Heart left ventricle (tissue), 16 donors: ENCODE data around the gene SNX30. TPM values are rescaled to one million over a fixed set of nuclear protein-coding genes. Genes with fewer than 3 reads are reported as not detected.
A peak's percentile ranks its signal among the peaks of the same experiment; 100 is the strongest.

Source experiments
- ATAC-seq, 4 donors: fragments of 200-7000 bp; cut with Tn5 transposase; one replicate each; pipeline ENCODE4 v1.9.1; 2020 to 2022; ENCODE audit warnings: moderate library complexity in 4 of 4, mild to moderate bottlenecking in 3 of 4, moderate number of reproducible peaks in 1 of 4
- DNase-seq, 5 donors: peaks; one replicate each; pipeline ENCODE4 v3.0.0-alpha.2; 2020
- H3K27ac ChIP-seq, 12 donors: fragments of 200-600 bp; sonication (generic) in 4 of 12; one replicate each; pipeline versions ENCODE4 v1.5.0 to v1.8.0; 2016 to 2022; ENCODE audit warnings: mild to moderate bottlenecking in 2 of 12
- H3K27me3 ChIP-seq, 9 donors: fragments of 200-600 bp; sonication (generic) in 2 of 9; one replicate each; pipeline versions ENCODE4 v1.5.1 to v1.8.0; 2016 to 2022; ENCODE audit warnings: mild to moderate bottlenecking in 3 of 9
- H3K36me3 ChIP-seq, 9 donors: fragments of 200-600 bp; sonication (generic) in 2 of 9; one replicate each; pipeline versions ENCODE4 v1.5.0 to v1.8.0; 2018 to 2022; ENCODE audit warnings: mild to moderate bottlenecking in 2 of 9
- H3K4me1 ChIP-seq, 12 donors: fragments of 200-600 bp; sonication (generic) in 4 of 12; one replicate each; pipeline versions ENCODE4 v1.5.0 to v1.8.0; 2016 to 2022; ENCODE audit warnings: mild to moderate bottlenecking in 3 of 12
- H3K4me3 ChIP-seq, 12 donors: fragments of 200-600 bp; sonication (generic) in 4 of 12; one replicate each; pipeline versions ENCODE4 v1.5.0 to v1.8.0; 2017 to 2022; ENCODE audit warnings: mild to moderate bottlenecking in 9 of 12, moderate library complexity in 4 of 12
- H3K9me3 ChIP-seq, 12 donors: fragments of 200-600 bp; sonication (generic) in 4 of 12; one replicate each; pipeline versions ENCODE4 v1.5.0 to v1.8.0; 2016 to 2022; ENCODE audit warnings: mild to moderate bottlenecking in 1 of 12
- CTCF ChIP-seq, 12 donors: fragments of 200-600 bp; sonication (generic) in 4 of 12; IDR thresholded peaks; one replicate each; pipeline versions ENCODE4 v1.5.0 to v1.8.0; 2018 to 2022; ENCODE audit warnings: antibody characterized with exemption in 12 of 12, mild to moderate bottlenecking in 5 of 12
- POLR2A ChIP-seq, 2 donors: fragments of 450-650 bp; IDR thresholded peaks; one replicate each; pipeline ENCODE4 v1.6.1; 2017; ENCODE audit warnings: antibody characterized with exemption in 2 of 2, mild to moderate bottlenecking in 2 of 2, moderate library complexity in 2 of 2
- WGBS, 4 donors: extraction: QIAGEN DNeasy Blood & Tissue Kit in 2 of 4; methylation state at CpG; one replicate each; pipeline versions ENCODE4 v1.1.5 to v1.1.7; 2013 to 2018; 5-methylcytosine and 5-hydroxymethylcytosine counted together
- intact Hi-C, 10 donors: fragments of 100-400 bp; cut with DNase I; formaldehyde crosslinking; loops; one replicate each; pipeline versions ENCODE4 v1.11.1 to v1.14.2; 2022
- polyA plus RNA-seq, 2 donors: library from polyadenylated mRNA; stranded (reverse); fragments of 200-250 nt; gene quantifications; one replicate each; pipeline ENCODE4 v1.2.3, GENCODE V29; 2013
- total RNA-seq, 9 donors: library from RNA; depleted of rRNA in 2 of 9; stranded (reverse); fragments of >200 nt in 2 of 9; fragmentation: NEBNext Ultra II Directional in 3 of 9; extraction: Animal tissue kit (Norgen Biotek cat#: 25700) in 3 of 9; gene quantifications; one replicate each; pipeline versions ENCODE4 v1.1.0 to v1.2.4, GENCODE V29; 2016 to 2023
- donor health status: ischemic (EF 13 %, LVEDD 7.1; RV severe dilation, severe dysfunction).
- donor health status: healthy with polysubstance abuse.
- donor health status: DM: no; HTN: yes; CAD: no.
- donor health status: DM: no; HTN: no; CAD: no.
- donor health status: ischemic (EF 25% LVEDD 6.9; RV normal size, moderate dysfunction).
- donor health status: ischemic (EF 25% LVEDD 5.7; RV mildly dilated, moderate dysfunction).
- donor health status: healthy.
- donor health status: DM: yes; HTN: yes; CAD: no.
- donor health status: ischemic (EF 35%, LVEDD 5.7; RV mildly dilated, moderate dysfunction).
- donor health status: nonischemic (EF 11% LVEDD 7.7; RV severe dilation, severe dysfunction).
- donor health status: DM: yes; HTN: yes; CAD: no.
- donor health status: PGD.
- donor health status: ischemic (EF 29% LVEDD 5.4; RV normal size, mild dysfunction).
- donor health status: nonischemic (EF 23%, LVEDD 6.1; RV moderate dilation, normal function).

SNX30 gene
- total and polyA plus RNA-seq, 11 donors = 0.95 to 10.3 (median 3.8) TPM

DNA sequence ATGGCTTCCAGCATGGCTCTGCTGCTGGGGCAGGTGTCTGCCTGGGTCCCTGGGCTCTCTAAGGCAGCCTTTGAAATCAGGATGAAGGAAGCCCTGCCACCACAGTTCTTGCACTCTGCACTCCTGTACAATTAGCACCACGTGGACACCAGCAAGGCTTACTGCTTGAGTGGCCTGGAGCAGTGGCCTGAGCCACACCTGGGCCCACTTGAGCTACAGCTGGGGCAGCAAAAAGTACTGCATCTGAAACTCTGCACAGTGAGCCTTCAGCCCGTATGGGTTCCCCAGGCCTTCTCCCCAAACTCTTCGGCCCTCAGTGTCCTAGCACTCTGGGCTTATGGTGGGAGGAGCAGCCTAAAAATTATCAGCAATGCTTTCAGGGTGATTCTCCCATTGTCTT, 24.6 kb upstream of the SNX30 start:
- Histone ChIP-seq H3K36me3 (no peaks in the 10 kb centered on the region), H3K9me3 (no peaks in the 10 kb centered on the region), H3K4me3 (no peak overlapping the region), H3K4me1 (peaks cover 0 to 24% (median 0%) of the 10 kb centered on the region in 12 donors), H3K27ac (peak overlapping the region in 1 of 12 donors; percentile 89), H3K27me3 (no peaks in the 10 kb centered on the region)
- ATAC-seq = no peak
- 80 to 85% (median 83%) methylated on average over 3 of the region's 3 CpGs for WGBS, 4 donors
- intact Hi-C loops = no loop called here
- TF ChIP-seq CTCF (IDR thresholded peaks at IDR 0.05) (no peak), POLR2A (IDR thresholded peaks at IDR 0.05) (no peak)
- DNase-seq = no peak

- ATAC-seq (no peak), DNase-seq (no peak)
- H3K27me3 ChIP-seq = no peaks in the 10 kb centered on the region
- peak overlapping the region in 1 of 12 donors; percentile 89 for H3K27ac ChIP-seq
- peaks cover 0 to 24% (median 0%) of the 10 kb centered on the region in 12 donors for H3K4me1 ChIP-seq
- H3K36me3 ChIP-seq = no peaks in the 10 kb centered on the region
- 86 to 93% (median 91%) methylated on average over 4 of the region's 4 CpGs for WGBS, 4 donors
- no peak overlapping the region for H3K4me3 ChIP-seq
- no peak for TF ChIP-seq POLR2A (IDR thresholded peaks at IDR 0.05)
- no peak for TF ChIP-seq CTCF (IDR thresholded peaks at IDR 0.05)
- intact Hi-C loops = no loop called here
- no peaks in the 10 kb centered on the region for H3K9me3 ChIP-seq
These were observed 24.1 kb upstream of the SNX30 start for GRCh38 chr9:112726428-112726827.

DNA sequence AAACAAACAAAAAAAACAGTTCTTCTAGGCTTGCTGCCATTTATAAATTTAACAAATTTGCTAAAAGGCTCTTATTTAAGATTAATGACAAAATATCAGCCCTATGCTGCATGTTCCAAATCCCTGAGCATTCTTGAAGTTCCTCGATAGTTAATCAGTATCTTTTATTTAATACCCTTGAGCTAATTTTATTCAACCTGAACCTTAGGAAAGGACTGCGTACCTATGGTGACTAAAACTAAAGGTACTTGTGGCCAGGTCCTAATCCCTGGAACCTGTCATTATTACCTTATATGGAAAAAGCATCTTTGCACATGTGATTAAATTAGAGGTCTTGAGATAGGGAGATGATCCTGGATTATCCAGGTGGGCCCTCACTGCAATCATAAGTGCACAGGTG, 22.2 kb upstream of the SNX30 start:
- Histone ChIP-seq H3K4me1 (peaks cover 0 to 24% (median 0%) of the 10 kb centered on the region in 12 donors), H3K27me3 (no peaks in the 10 kb centered on the region), H3K9me3 (no peaks in the 10 kb centered on the region), H3K36me3 (no peaks in the 10 kb centered on the region), H3K4me3 (no peak overlapping the region), H3K27ac (no peak overlapping the region)
- 94 to 99% (median 95%) methylated on average over 2 of the region's 2 CpGs for WGBS, 4 donors
- intact Hi-C loops = no loop called here
- no peak for TF ChIP-seq POLR2A (IDR thresholded peaks at IDR 0.05)
- TF ChIP-seq CTCF (IDR thresholded peaks at IDR 0.05) = no peak
- DNase-seq = no peak
- no peak for ATAC-seq

GRCh38 chr9:112731971-112732370, 18.6 kb upstream of the SNX30 start:
- ATAC-seq (no peak), DNase-seq (no peak)
- Histone ChIP-seq H3K4me1 (peaks cover 0 to 10% (median 0%) of the 10 kb centered on the region in 12 donors), H3K27ac (no peak overlapping the region), H3K4me3 (no peak overlapping the region), H3K36me3 (no peaks in the 10 kb centered on the region), H3K27me3 (no peaks in the 10 kb centered on the region), H3K9me3 (no peaks in the 10 kb centered on the region)
- intact Hi-C loops = no loop called here
- WGBS, 4 donors = 74 to 86% (median 84%) methylated on average over 7 of the region's 7 CpGs
- no peak for TF ChIP-seq CTCF (IDR thresholded peaks at IDR 0.05)
- TF ChIP-seq POLR2A (IDR thresholded peaks at IDR 0.05) = no peak
